Body of pancreas (tissue), 4 donors: Measurements from ENCODE around the gene OMA1.

Experiments used
- POLR2A ChIP-seq, 3 donors: fragments of 450-650 bp; IDR thresholded peaks; one replicate each; pipeline ENCODE4 v1.6.1; 2016; ENCODE audit warnings: antibody characterized with exemption in 3 of 3, mild to moderate bottlenecking in 2 of 3
- TF ChIP-seq, protein P1 (sequence below), 7 experiments: fragments of 450-650 bp in 4 of 7; fragments of 200-600 bp in 3 of 7; sonication (generic) in 3 of 7; IDR thresholded peaks; one replicate each; pipeline ENCODE4 v1.5.1; 2016 to 2019; ENCODE audit warnings: antibody characterized with exemption in 7 of 7

DNA sequence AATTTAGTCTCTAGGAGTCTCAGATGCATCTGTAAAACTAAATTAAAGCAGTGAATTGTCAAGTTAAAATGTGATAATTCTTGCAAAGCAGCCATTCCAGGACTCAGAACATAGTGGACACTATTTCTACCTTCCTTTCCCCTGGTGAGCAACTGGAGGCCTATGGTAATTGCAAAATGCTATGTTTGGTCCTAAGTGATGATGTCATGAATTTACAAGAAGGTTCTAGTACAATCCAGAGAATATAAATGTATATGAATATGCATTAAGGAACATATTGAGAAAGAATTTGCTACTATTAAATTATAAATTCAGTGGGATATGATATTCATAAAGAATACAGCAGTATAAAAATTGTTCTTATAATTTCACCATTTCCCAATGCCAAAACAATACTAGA is 32.6 kb downstream of the OMA1 start:
- TF ChIP-seq, protein P1, sequence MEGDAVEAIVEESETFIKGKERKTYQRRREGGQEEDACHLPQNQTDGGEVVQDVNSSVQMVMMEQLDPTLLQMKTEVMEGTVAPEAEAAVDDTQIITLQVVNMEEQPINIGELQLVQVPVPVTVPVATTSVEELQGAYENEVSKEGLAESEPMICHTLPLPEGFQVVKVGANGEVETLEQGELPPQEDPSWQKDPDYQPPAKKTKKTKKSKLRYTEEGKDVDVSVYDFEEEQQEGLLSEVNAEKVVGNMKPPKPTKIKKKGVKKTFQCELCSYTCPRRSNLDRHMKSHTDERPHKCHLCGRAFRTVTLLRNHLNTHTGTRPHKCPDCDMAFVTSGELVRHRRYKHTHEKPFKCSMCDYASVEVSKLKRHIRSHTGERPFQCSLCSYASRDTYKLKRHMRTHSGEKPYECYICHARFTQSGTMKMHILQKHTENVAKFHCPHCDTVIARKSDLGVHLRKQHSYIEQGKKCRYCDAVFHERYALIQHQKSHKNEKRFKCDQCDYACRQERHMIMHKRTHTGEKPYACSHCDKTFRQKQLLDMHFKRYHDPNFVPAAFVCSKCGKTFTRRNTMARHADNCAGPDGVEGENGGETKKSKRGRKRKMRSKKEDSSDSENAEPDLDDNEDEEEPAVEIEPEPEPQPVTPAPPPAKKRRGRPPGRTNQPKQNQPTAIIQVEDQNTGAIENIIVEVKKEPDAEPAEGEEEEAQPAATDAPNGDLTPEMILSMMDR (IDR thresholded peaks at IDR 0.05): no peak
- TF ChIP-seq POLR2A (IDR thresholded peaks at IDR 0.05): no peak
